Measurements from ENCODE around the gene KRTAP5-7. TPM values are rescaled to one million over a fixed set of nuclear protein-coding genes. Genes with fewer than 3 reads are reported as not detected.

The KRTAP5-7 gene
- total and polyA plus RNA-seq, 2 of the 13 experiments (the other 11 are each of a cell fraction or from before 2014, with no cell fraction given) = 0.54 TPM; not detected in 1

- no peaks in the 10 kb centered on the region for H3K9me3 ChIP-seq (ENCODE audit: low read length)
- ATAC-seq = no peak
- ChIA-PET CTCF (ENCODE audit: low intra/inter-chr PET ratio, low total read pairs) (no interaction called here), POLR2A (interaction anchor here (1.9 kb wide), 1 partner anchor 9 kb away, joined by 7 read pairs; no protein-coding TSS in a partner anchor)
- DNase-seq (ENCODE audit: low spot score) = no peak
- peaks cover 95% of the 10 kb centered on the region for H3K4me1 ChIP-seq (ENCODE audit: insufficient read depth, low read length)
- no peaks in the 10 kb centered on the region for H3K36me3 ChIP-seq (replicated peaks in 1 of 2; ENCODE audit: control insufficient read depth in 1 of 2, insufficient read depth in 2 of 2, low read length in 2 of 2)
- 86% methylated on average over 11 of the region's 15 CpGs for WGBS (ENCODE audit: low lambda C conversion rate)
- no peaks in the 10 kb centered on the region for H4K20me1 ChIP-seq (ENCODE audit: insufficient read depth, low read length)
- no peak overlapping the region for H3K4me3 ChIP-seq (replicated peaks in 1 of 3; ENCODE audit: insufficient read depth in 1 of 3, low read depth in 2 of 3, low read length in 3 of 3)
- in situ Hi-C loops (cut with HindIII; ENCODE audit: extremely low pct_ligation_motif_present, low pct_unique_long_range_greater_than_20kb) = no loop called here
- intact Hi-C loops (cut with micrococcal nuclease; ENCODE audit: unreplicated experiment) = no loop called here
- BruUV-seq (replicated peaks) = no TSS peak
- no peaks in the 10 kb centered on the region for H3K27me3 ChIP-seq (ENCODE audit: control insufficient read depth in 1 of 2, insufficient read depth in 2 of 2, low read length in 2 of 2)
- H2AFZ ChIP-seq (ENCODE audit: low read length) = no peak overlapping the region
- H3K4me2 ChIP-seq (ENCODE audit: low read depth, low read length) = no peak overlapping the region
- no peak for FAIRE-seq
- H3K9ac ChIP-seq (ENCODE audit: insufficient read depth, low read depth, low read length) = no peak overlapping the region
- TF ChIP-seq SPEN (CRISPR knock-in tag; IDR thresholded peaks at IDR 0.05; ENCODE audit: low read depth) (0 out of 2 replicates have a peak, but pooled peaks have one; percentile 12), ZNF687 (CRISPR knock-in tag; IDR thresholded peaks at IDR 0.05) (peak; percentile 35; the same call in 1 of the 2 replicates), ZUFSP (CRISPR knock-in tag; IDR thresholded peaks at IDR 0.05; ENCODE audit: borderline replicate concordance) (no peak)
- no peaks in the 10 kb centered on the region for H3K79me2 ChIP-seq (ENCODE audit: insufficient read depth, low read length)
- no peak overlapping the region for H3K27ac ChIP-seq (ENCODE audit: extremely low read length, insufficient read depth, low read length)
Measured at GRCh38 chr11:71542879-71543777, 16.1 kb downstream of the KRTAP5-7 start.
